NCI-H446 treated with DMSO at 0.1 percent for 48 hours (cell line): ENCODE data around the gene ATP2A2.
"Not testable (repeated sequence)": the region's sequence is repeated elsewhere in the genome, so short reads cannot be mapped to it uniquely, and the experiment has no call there.

Experiments
- DNase-seq: peaks from one replicate; lab custom pipeline; 2025; lab: John Stamatoyannopoulos, UW

The ATP2A2 gene

DNA sequence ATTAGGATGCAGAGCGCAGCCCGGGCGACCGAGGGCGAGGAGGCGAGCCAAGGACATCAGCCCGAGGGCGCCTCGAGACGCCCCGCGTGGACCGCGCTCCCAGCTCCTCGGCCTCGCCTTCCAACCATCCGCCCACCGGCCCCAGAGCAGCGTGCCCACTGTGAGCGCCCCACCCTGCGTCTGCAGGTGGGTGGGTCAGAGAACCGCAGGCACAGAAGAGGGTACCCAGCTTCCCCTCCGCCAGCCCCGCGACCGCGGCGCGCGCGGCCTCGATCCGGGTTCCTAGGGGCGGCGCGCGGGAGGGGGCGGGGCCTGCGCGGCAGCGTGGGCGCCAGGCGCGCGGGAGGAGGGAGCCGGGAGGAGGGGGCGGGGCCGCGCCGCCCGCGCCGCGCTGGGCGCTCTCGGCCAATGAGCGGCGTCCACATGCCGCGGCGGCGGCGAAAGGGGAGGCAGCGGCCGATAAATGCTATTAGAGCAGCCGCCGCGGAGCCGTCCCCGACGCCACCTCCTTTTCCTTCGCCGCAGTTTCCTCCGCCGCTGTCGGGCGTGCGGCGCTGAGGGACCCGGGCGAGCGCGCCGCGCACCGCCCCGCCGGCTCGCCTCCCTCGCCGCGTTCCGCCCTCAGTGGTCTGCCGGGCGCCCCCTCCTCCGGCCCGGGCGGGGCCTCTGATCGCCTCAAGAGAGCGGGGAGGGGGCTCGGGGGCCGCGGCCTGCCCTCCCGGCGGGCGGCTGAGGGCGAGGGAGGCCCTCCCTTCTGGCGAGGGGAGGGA is at the start of gene ATP2A2:
Gene ATP2A2, plus strand, starts transcription at position 469 of the 770 bp plus-strand sequence. CDS start 543 bp downstream, outside the sequence.
- peak; percentile 76 for DNase-seq

DNA sequence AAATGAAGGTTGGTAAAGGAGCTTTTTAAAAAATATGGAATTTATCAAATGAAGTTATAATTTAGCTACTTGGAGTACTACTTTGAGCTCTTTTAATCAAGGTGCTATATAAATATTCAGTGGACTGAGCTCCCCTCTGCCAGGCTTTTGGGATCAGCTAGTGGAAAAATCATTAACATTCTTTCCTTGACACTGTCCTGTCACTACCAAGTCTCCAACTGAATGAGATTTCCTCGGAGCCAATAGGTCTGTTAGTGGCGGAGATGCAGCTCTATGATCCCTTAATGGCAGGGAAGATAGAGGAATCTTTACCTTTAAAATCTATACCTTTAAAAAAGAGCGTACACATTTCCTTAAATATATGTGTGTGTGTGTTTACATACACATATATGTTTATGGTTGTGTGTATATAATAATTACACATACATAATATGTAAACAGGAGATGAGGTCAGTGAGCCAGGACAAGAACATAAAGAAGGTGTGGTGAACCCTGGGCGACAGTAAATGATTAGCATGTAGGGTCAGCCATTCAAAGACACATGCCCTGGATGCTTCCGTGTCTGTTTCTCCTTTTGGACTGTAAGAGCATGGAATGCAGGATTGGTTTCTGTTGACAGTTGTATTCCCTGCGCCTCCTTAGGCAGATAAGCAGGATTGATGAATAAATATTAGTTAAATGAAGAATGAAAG is 47.7 kb upstream of the ATP2A2 start:
- DNase-seq: no peak

DNA sequence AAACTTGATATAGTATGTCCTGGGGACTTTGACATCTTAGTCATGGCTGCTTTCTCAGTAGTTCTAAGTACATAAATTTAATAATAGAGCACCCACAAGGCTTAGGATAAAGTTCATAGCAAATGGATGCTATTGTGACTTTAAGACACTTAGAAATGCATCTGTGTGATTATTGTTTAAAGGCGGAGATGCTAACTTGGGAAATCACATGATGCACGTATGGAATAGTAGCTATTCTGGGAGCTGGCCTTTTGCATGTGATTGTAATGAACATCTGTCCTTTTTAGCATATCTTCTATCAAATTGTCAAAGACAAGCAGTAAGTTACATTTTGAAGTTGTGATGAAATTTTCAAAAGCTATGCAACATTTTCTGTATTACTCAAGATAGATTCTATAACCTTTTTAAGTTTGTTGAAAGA is 46.7 kb upstream of the ATP2A2 start:
- DNase-seq: no peak

DNA sequence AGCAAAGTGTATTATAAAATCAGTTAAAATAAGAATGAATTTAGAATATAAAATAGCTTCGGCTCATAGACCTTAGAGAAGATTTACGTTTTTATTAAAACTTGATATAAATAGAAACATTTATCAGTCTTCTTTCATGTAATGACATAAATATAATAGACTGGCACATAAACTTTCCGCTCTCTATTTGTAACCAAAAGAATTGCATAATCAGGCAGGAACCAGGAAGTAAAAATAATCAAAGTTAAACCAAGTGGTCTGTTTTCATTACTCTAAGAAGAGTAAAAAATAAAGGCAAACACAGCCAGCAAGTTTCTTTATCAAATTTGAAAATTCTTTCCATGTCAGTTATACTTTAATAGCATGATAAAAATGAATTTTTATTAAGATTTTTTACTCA is 46.3 kb upstream of the ATP2A2 start:
- no peak for DNase-seq

DNA sequence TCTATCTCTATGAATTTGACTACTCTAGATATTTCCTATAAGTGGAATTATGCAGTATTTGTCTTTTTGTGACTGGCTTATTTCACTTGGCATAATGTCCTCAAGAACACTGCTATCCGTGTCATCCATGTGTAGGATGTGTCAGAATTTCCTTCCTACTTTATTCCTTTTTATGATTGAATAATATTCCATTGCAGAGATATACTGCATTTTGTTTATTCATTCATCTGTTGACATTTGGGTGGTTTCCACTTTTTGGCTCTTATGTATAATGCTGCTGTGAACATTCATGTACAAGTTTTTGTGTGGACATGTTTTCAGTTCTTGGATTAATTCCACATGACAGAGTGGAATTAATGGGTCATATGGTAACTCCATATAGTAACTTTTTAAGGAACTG is 45.7 kb upstream of the ATP2A2 start:
- no peak for DNase-seq

DNA sequence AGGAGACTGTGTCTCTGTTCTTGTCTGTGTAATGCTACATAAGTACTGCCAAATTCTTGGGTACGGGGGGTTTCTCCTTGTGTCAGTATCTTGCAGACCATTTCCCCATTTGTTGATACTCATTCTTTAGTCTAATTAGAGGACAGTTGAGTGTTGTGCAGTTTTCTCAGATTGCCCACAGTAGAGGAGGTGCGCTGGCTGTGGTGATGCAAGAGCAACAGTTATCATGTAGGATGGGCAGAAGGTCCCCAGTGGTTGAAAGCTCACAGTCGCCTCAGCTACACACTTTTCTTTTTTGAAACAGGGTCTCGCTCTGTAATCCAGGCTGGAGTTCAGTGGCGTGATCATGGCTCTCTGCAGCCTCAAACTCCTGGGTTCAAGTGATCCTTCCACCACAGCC is 37.8 kb upstream of the ATP2A2 start:
- DNase-seq: no peak

DNA sequence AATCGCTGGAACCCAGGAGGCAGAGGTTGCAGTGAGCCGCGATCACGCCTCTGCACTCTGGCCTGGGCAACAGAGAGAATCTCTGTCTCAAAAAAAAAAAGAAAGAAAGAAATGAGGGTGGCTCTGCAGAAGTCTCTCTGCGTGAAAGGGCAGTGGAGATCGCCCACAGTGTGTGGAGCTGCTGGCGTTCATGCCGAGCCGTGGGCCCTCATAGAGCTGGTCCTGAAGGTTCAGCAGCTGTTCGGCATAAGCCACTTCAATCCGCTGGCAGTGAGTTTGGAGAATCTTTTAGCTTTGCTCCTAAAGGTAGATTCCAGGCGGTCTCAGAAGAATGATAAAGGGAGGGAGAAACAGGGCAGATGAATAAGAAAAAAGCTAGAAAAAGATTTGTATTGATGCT is 36.7 kb upstream of the ATP2A2 start:
- DNase-seq: no peak

DNA sequence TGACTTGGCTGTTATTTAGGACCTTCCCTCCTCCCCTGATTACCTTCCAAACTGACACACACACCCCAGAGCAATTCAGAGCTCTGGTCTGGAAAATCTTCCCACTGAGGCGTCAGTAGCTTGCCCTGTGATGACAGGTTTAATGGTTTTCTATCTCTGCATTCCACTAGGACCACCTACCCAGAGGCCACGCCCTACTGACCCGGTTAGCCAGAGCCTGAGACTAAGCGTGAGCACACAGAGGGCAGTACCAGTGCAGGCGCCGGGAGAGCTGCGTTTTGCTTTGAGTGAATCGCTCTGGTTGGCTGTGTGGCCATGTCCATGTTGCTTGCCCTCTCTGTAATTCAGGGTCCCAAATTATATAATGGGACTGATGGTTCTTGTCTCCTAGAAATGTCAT is 36.2 kb upstream of the ATP2A2 start:
- DNase-seq: no peak

DNA sequence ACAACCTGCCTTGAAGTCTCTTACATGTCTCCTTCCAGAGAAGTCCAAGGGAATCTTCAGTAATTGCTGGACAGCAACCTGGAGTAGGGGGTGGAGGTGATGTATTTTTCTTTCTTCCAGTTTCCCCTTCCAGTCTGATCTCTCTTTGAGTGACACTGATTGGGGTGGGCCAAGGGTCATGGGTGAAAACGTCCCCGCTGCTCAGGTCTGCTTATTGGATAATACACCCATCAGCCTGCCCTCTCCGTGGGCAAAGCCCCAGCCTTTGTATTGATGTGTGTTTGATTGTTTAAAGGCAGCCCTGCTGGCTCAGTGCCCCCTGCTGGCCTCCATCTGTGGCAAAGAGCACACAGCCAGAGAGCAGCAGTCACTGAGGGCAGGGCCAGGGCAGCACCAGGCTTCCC is 35.7 kb upstream of the ATP2A2 start:
- no peak for DNase-seq

DNA sequence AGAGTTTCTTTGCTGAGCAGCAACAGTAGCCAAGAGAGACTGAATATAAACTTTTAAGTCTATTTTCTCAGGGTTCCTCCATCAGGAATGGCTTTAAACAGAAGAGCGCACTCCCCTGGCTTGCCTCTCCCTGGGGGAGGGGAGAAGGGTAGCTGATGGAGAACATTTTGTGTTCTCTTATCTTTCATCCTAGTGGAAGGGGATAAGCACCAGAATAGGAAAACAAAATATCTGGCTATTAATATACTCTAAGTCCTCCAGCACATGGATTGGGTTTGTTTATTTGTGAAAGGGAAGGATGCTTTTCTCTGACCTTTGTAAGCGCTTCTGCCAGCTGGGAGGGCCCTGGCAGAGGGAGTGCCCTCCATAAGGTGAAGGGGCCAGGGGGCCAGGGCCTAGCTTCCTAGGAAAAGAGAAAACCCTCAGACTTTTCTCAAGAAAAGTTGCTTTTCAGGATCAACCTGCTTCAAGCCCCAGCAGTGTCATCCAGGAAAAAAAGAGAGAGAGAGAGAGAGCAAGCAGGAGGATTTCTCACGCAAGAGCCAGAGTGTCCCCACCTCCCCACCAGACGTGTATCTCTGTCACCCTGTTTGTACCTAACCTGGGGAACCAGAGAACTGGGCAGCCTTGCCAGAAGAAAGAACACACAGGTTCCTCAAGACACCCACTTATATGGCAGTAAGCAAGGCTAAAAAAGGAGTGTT is 34.3 kb upstream of the ATP2A2 start:
- no peak for DNase-seq

DNA sequence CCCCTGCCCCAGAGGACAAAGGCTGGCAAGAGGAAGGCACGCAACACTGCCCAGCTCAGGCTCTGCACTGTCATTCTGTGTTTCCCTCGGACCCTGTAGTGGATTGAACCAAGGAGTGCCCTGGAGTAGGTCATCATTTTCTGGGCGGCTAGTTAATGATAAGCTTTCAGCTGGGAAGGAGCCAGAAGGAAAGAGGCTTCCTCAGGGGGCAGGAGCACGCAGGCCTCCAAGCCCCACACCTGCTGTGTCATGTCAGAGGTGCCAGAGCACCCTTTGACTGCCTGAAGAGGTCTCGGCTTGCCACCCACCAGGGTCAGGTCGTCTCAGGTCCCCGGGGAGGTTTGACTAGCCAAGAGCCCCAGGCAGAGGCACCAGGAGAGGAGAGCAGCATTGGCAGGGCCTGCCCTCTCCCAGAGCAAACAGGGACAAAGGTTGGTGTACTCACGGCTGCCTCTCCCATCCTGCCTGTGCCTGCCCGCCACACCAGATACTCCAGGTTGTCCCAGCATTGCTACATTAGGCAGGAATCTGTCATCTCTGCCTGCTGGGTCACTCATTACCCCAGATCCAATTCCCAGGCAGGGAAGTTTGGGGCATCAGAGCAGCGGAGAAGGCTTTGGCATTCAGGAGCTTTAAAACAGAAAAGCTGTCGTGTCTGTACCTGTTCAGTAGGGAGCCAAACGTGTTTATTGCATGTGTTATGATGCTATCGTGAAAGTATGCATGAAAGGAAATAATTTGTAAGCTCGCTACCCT is 33.5 kb upstream of the ATP2A2 start:
- DNase-seq: no peak

DNA sequence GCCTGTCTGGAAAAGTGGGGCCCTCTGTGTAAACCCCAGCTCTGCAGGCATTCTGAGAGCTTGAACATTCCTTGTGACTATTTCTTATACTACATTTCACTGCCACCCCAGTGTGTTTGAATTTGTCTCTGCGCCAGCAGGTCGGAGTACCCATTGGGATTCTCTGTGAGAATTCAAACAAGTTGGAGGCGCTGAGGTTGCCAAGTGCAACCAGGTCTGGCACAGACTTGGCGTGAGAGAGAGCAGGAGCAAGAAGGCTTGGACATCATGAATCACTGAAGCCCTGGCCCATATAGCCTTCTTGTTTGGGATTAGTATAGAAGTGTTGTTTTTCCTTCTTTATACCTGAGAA is 33.0 kb upstream of the ATP2A2 start:
- DNase-seq: no peak

DNA sequence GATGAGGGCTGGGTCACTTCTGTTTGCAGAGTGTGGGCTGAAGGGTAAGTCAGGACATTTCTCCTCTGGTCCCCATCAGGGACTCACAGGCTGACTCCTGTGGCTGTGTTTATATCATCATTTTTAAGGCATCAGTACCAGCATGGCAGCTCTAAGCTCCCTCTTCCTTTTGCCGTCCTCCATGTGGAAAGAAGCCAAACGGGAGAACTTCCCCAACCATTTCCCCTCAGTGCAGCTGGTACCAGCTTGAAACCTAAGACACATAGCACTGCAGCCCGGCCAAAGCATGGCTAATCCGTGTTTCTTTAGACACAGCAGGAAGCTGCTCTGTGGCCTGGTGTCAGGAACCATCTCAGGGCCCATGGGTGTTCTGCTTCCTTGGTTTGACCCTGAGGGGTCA is 31.9 kb upstream of the ATP2A2 start:
- no peak for DNase-seq

DNA sequence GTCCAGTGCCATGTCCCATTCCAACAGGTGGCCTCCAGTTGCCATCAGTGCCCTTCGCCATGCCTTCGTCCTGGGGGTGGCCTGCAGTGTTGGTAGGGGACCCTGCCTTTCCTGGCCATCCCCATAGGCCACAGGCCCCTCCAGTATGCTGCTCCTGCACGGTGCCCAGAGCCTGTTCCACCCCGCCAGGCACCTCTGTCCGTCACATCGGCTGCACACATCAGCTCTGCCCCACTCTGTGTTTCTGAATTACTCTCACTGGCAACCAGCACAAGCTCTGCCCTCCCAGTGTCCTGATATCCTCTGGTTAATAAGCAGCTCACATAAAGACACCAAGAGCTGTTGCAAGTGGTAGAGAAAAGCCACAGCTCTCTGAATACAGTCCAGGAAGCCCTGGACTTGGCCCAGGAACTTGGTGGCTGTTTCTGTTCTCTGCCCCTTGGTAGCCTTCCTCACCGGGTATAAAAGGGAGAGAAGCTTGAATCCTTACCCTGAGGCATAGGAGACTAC is 31.3 kb upstream of the ATP2A2 start:
- no peak for DNase-seq

DNA sequence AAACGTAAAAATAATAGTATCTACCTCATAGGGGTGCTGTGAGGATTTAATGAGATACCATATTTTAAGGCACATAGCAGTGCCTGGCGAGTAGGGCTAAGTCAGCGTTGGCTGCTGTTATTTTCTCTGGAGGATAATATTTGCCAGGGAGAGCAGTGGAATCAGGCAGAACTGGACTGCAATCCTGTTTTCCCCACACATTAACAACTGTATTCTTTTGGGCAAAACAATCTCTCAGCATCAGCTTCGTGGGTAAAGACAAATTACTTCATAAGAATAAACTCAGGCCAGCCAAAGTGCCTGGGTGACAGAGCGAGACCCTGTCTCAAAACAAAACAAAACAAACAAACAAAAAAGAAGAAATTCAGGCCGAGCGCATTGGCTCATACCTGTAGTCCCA is 29.7 kb upstream of the ATP2A2 start:
- DNase-seq: no peak

DNA sequence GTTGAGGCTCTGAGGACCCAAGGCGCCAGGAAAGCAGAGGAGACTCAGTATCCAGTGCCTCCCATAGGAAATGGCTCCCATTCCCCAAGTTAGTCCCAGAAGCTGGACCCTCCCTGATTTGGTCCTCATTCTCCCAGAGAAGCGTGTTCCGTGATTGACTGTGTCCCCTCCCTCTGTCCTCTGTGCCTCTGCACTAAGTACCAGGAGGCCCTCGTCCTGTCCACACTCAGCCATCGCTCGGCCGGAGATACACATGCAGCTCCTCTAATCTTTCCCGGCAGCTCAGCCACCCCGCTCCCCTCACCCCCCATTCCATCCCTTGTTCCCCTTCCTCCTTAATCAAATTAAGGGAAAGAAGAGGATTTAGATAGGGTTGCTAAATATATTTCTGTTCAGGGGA is 28.3 kb upstream of the ATP2A2 start:
- DNase-seq: no peak

DNA sequence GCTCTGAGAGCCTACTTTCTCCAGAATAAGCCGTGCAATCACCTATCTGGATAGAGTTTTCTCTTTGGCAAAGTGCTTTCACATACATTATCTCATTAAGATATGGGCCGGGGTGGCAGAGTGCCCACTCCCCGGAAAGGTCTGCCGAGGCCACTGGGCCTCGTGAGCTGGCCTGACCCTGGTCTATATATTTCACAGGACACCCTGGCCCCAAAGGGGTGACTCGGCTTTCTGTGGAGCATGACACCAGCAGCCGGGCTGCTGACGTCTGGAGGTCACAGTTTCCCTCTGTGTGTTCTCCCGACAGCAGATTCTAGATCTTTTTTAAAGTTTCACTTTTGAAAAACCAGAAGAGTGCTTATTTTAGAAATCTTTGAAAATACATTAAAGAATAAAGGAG is 27.9 kb upstream of the ATP2A2 start:
- DNase-seq: no peak

DNA sequence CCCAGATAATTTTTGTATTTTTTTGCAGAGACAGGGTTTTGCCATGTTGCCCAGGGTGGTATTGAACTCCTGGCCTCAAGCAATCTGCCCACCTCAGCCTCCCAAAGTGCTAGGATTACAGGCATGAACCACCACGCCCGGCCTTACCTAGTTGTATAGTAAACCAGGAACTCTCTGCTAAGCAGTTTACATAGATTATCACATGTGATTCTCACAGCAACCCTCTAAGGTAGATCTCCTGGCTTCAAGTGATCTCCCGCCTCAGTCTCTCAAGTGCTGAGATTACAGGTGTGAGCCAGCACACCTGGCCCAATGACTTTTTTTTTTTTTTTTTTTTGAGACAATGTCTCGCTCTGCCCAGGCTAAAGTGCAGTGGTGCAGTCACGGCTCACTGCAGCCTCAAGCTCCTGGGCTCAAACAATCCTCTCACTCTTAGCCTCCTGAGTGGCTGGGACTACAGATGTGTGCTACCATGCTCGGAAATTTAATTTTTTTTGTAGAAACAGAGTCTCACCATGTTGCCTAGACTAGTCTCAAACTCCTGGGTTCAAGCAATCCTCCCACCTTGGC is 26.0 kb upstream of the ATP2A2 start:
- DNase-seq: no peak

DNA sequence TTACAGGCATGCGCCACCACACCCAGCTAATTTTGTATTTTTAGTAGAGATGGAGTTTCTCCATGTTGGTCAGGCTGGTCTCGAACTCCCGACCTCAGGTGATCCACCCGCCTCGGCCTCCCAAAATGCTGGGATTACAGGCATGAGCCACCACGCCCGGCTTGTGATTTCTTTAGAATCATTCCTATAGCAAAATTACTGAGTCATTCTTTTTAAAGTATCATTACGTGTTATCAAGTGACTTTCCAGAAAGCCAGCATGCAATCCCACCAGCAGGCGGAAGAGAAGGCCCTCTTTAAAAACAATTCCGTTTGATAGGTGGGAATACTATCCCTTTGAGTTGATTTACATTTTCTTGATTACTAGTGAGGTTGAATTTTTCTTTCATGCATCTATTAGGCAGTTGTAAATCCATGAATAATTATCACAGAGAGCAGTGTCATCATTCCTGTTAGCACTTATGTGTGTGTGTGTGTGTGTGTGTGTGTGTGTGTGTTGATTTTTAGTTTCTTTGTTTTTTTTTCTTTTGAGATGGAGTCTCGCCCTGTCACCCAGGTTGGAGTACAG is 25.1 kb upstream of the ATP2A2 start:
- not testable (repeated sequence) for DNase-seq

DNA sequence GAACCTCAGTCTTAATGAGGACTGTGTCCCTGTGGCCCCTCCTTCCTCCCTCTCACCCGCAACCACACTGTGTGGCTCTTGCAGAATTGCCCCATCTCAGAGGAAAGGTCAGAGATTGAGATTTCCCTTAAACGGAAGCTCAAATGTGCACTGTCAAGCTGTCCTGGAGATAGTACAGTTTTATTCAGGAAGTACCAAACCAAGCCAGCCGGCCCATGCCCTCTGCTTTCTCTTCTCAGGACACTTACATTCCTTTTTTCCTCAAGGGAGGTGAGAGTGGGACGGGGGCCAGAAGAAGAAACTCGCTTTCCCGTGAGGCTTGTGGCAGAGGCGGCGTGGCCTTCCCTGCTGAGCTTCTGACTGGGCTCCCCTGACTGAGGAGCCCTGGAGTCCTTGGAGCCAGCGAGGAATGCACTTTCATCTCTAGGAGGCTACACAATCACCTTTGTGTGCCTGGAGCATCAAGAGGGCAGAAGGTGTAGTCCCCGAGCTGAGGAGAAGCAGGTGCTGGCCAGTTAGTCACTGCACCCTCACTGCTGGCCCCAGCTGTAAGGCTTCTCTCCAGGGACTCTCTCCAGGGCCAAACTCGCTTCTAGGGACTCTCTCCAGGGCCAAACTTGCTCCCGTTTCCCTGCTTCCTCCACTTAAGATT is 24.1 kb upstream of the ATP2A2 start:
- no peak for DNase-seq

DNA sequence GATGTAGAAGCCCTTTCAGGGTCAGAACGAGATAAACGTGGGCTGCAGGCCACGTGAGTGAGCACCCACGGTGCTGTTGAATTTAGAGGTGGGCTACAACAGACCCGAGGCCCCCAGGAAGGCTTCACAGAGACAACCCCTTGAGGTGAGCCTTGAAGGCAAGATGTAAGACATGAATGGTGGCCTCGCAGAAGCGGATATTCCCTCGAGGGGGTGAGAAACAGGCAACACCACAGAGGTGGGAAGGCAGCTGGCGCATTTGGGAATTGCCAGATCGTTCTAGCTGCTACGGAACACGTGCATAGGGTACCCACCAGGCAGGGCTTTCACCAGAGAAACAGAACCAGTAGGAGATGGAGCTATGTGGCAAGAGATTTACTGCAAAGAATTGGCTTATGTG is 22.6 kb upstream of the ATP2A2 start:
- no peak for DNase-seq
